GM12878 (cell line): Measurements from ENCODE around the gene CLINT1. TPM values are rescaled to one million over a fixed set of nuclear protein-coding genes. Genes with fewer than 3 reads are reported as not detected.

ENCODE experiments used
- ATAC-seq: fragments of 200-7000 bp; cut with Tn5 transposase; 3 replicates; pipeline ENCODE4 v1.9.1; 2020; ENCODE audit warnings: mild to moderate bottlenecking, moderate library complexity
- BruUV-seq: library from RNA; stranded (reverse); fragments of 400-500 nt; replicated peaks from 2 replicates; lab custom pipeline; 2021; lab: Mats Ljungman, UMichigan
- CTCF ChIA-PET: fragments of 300-600 bp; sonication (Branson Sonifier 250); formaldehyde crosslinking; extraction: SDS; loops from one replicate; lab custom pipeline; 2021; ENCODE audit warnings: inconsistent platforms; lab: Yijun Ruan, JAX
- POLR2A ChIA-PET: fragments of 350-600 bp; formaldehyde crosslinking; extraction: SDS; loops from one replicate; lab custom pipeline; 2021; ENCODE audit warnings: inconsistent platforms; lab: Charles Lee
- RAD21 ChIA-PET: fragments of 300-600 bp; sonication (Branson Sonifier 250); formaldehyde crosslinking; loops from one replicate; lab custom pipeline; 2023; ENCODE audit warnings: antibody characterized with exemption; ENCODE audit not compliant: unreplicated experiment; lab: Charles Lee
- SMC1A ChIA-PET: fragments of 300-600 bp; sonication (Branson Sonifier 250); formaldehyde crosslinking; loops from one replicate; lab custom pipeline; 2023; ENCODE audit not compliant: unreplicated experiment, uncharacterized antibody; lab: Charles Lee
- DNase-seq: peaks from one replicate; pipeline ENCODE4 v3.0.0-alpha.2; 2011; ENCODE audit warnings: low read depth, low spot score
- FAIRE-seq: peaks from 3 replicates; lab custom pipeline; 2011; peaks lifted over from hg19 to GRCh38; lab: Jason Lieb, UNC
- H2AFZ ChIP-seq: 2 replicates; pipeline ENCODE4 v1.6.0; 2011; ENCODE audit warnings: low read depth, low read length, control low read depth; ENCODE audit not compliant: control insufficient read depth
- H3K27ac ChIP-seq: 2 replicates; pipeline ENCODE4 v1.5.1; 2011; ENCODE audit warnings: control low read depth; ENCODE audit not compliant: control insufficient read depth, insufficient read depth
- H3K27me3 ChIP-seq, 2 experiments: replicated peaks in 1 of 2; 2 replicates each; pipeline versions ENCODE4 v1.6.0 to v1.6.1; 2011; ENCODE audit warnings: low read length in 1 of 2; ENCODE audit not compliant: control insufficient read depth in 2 of 2, insufficient read depth in 2 of 2
- H3K36me3 ChIP-seq, 2 experiments: 2 replicates each; pipeline ENCODE4 v1.5.1; 2011; ENCODE audit warnings: low read length in 1 of 2; ENCODE audit not compliant: control insufficient read depth in 2 of 2, insufficient read depth in 2 of 2
- H3K4me1 ChIP-seq: 2 replicates; pipeline ENCODE4 v1.6.1; 2011; ENCODE audit warnings: mild to moderate bottlenecking, low read length, moderate library complexity, mixed read lengths; ENCODE audit not compliant: control insufficient read depth, insufficient read depth
- H3K4me2 ChIP-seq: 2 replicates; pipeline ENCODE4 v1.6.0; 2011; ENCODE audit warnings: control low read depth; ENCODE audit not compliant: control insufficient read depth, insufficient read depth
- H3K4me3 ChIP-seq: fragments of 200-600 bp; sonication (generic); 2 replicates; pipeline ENCODE4 v1.5.1; 2016
- H3K79me2 ChIP-seq: 2 replicates; pipeline ENCODE4 v1.6.0; 2011; ENCODE audit warnings: low read length; ENCODE audit not compliant: control insufficient read depth, insufficient read depth
- H3K9ac ChIP-seq: 2 replicates; pipeline ENCODE4 v1.8.0; 2011; ENCODE audit warnings: low read length, control low read depth, mixed read lengths; ENCODE audit not compliant: control insufficient read depth, insufficient read depth
- H3K9me3 ChIP-seq: replicated peaks from 3 replicates; pipeline ENCODE4 v1.5.1; 2011; ENCODE audit warnings: mild to moderate bottlenecking, low read length; ENCODE audit not compliant: control insufficient read depth, insufficient read depth
- H4K20me1 ChIP-seq: 2 replicates; pipeline ENCODE4 v1.6.0; 2011; ENCODE audit not compliant: control insufficient read depth, insufficient read depth
- E4F1 ChIP-seq: fragments of 450-650 bp; IDR thresholded peaks from 2 replicates; pipeline ENCODE4 v1.6.1; 2018; ENCODE audit warnings: borderline replicate concordance, mild to moderate bottlenecking; ENCODE audit not compliant: partially characterized antibody
- IRF4 ChIP-seq: IDR thresholded peaks from 2 replicates; pipeline ENCODE4 v1.6.1; 2011; ENCODE audit warnings: low read depth, low read length
- RELA ChIP-seq: fragments of 450-650 bp; IDR thresholded peaks from 2 replicates; pipeline ENCODE4 v1.8.0; 2014; ENCODE audit warnings: borderline replicate concordance; ENCODE audit not compliant: partially characterized antibody
- SUPT20H ChIP-seq: IDR thresholded peaks from 2 replicates; pipeline ENCODE4 v1.6.1; 2011; ENCODE audit warnings: low read depth, mild to moderate bottlenecking, low read length, moderate library complexity, borderline replicate concordance; ENCODE audit not compliant: control insufficient read depth
- ZNF687 ChIP-seq: fragments of 450-650 bp; IDR thresholded peaks from 2 replicates; pipeline ENCODE4 v1.6.1; 2017; ENCODE audit warnings: mild to moderate bottlenecking, moderate library complexity
- WGBS: methylation state at CpG from one replicate; pipeline ENCODE4 v1.1.6; 2016; ENCODE audit warnings: low lambda C conversion rate; ENCODE audit not compliant: insufficient replicate concordance, insufficient coverage; ENCODE audit errors: missing lambda C conversion rate; 5-methylcytosine and 5-hydroxymethylcytosine counted together
- in situ Hi-C: fragments of 300-500 bp; cut with MboI; formaldehyde crosslinking; loops from 9 replicates; pipeline ENCODE4 v1.14.3; 2018; ENCODE audit warnings: mixed read lengths
- intact Hi-C: fragments of 100-400 bp; cut with micrococcal nuclease; formaldehyde crosslinking; loops from one replicate; pipeline ENCODE4 v1.14.2; 2022; ENCODE audit not compliant: unreplicated experiment
- polyA plus RNA-seq, 11 experiments: library from polyadenylated mRNA; depleted of rRNA in 4 of 11; unstranded in 6 of 11; stranded (reverse) in 5 of 11; fragments of >200 nt; fragmentation: Nextera tagmentation in 4 of 11; fragmentation: Illumina TruSeq in 1 of 11; extraction: Ambion mirVana in 4 of 11; extraction: Trizol in 1 of 11; gene quantifications; 1 replicate in 1 of 11; 2 replicates in 10 of 11; pipeline versions ENCODE4 v1.2.1 to v1.2.3, GENCODE V29; 2011 to 2016; ENCODE audit warnings: inconsistent platforms in 2 of 11, missing spikeins in 2 of 11, low read depth in 1 of 11
- total RNA-seq, 4 experiments: library from RNA; depleted of rRNA in 3 of 4; stranded (reverse); fragments of >200 nt in 3 of 4; fragmentation: Illumina TruSeq in 1 of 4; extraction: Trizol in 1 of 4; gene quantifications; 2 replicates each; pipeline versions ENCODE4 v1.2.1 to v1.2.3, GENCODE V29; 2013 to 2021
- TF ChIP-seq, protein P1 (sequence below): fragments of 450-650 bp; IDR thresholded peaks from 2 replicates; pipeline ENCODE4 v1.6.1; 2017; ENCODE audit warnings: low read depth, mild to moderate bottlenecking, moderate library complexity
- TF ChIP-seq, protein P2 (sequence below): IDR thresholded peaks from 2 replicates; pipeline ENCODE4 v1.6.1; 2012; ENCODE audit warnings: low read depth, low read length, improper control_type of control experiment

The CLINT1 gene
- total and polyA plus RNA-seq, 10 of the 15 experiments (the other 5 are each of a cell fraction or from before 2014, with no cell fraction given): 30.0 to 136 (median 105) TPM

GRCh38 chr5:157839157-157839795 lies 19.7 kb downstream of the CLINT1 start:
- H3K79me2 ChIP-seq: no peaks in the 10 kb centered on the region; the same call in 1 of the 2 replicates
- TF ChIP-seq, protein P1, sequence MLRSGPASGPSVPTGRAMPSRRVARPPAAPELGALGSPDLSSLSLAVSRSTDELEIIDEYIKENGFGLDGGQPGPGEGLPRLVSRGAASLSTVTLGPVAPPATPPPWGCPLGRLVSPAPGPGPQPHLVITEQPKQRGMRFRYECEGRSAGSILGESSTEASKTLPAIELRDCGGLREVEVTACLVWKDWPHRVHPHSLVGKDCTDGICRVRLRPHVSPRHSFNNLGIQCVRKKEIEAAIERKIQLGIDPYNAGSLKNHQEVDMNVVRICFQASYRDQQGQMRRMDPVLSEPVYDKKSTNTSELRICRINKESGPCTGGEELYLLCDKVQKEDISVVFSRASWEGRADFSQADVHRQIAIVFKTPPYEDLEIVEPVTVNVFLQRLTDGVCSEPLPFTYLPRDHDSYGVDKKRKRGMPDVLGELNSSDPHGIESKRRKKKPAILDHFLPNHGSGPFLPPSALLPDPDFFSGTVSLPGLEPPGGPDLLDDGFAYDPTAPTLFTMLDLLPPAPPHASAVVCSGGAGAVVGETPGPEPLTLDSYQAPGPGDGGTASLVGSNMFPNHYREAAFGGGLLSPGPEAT: no peak
- TF ChIP-seq E4F1 (no peak), SUPT20H (no peak), ZNF687 (no peak), RELA (no peak), IRF4 (no peak)
- TF ChIP-seq, protein P2, sequence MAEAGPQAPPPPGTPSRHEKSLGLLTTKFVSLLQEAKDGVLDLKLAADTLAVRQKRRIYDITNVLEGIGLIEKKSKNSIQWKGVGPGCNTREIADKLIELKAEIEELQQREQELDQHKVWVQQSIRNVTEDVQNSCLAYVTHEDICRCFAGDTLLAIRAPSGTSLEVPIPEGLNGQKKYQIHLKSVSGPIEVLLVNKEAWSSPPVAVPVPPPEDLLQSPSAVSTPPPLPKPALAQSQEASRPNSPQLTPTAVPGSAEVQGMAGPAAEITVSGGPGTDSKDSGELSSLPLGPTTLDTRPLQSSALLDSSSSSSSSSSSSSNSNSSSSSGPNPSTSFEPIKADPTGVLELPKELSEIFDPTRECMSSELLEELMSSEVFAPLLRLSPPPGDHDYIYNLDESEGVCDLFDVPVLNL: no peak

More at GRCh38 chr5:157839157-157839795, 19.7 kb downstream of the CLINT1 start:
- WGBS: 66% methylated on average over 8 of the region's 8 CpGs
- ChIA-PET SMC1A (no interaction called here), POLR2A (no interaction called here), RAD21 (no interaction called here), CTCF (interaction anchor here (1.4 kb wide), 1 partner anchor 8 kb away, joined by 4 read pairs; no protein-coding TSS in a partner anchor)
- no TSS peak for BruUV-seq
- ATAC-seq (no peak), DNase-seq (no peak), FAIRE-seq (no peak)
- in situ Hi-C loops (no loop called here), intact Hi-C loops (no loop called here)
- Histone ChIP-seq H3K4me2 (no peak overlapping the region), H2AFZ (no peak overlapping the region), H3K4me1 (no peaks in the 10 kb centered on the region), H3K36me3 (peaks cover 0 to 2% of the 10 kb centered on the region in 2 experiments; a peak in 2 of 4 replicates), H3K9ac (no peak overlapping the region), H3K4me3 (no peak overlapping the region), H3K27me3 (no peaks in the 10 kb centered on the region), H3K9me3 (no peaks in the 10 kb centered on the region), H4K20me1 (no peaks in the 10 kb centered on the region), H3K27ac (no peak overlapping the region)
